Measurements from ENCODE around the gene KRTAP6-2.

The KRTAP6-2 gene, protein sequence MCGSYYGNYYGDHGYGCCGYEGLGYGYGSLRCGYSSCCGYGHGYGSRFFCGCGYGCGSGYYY

DNA sequence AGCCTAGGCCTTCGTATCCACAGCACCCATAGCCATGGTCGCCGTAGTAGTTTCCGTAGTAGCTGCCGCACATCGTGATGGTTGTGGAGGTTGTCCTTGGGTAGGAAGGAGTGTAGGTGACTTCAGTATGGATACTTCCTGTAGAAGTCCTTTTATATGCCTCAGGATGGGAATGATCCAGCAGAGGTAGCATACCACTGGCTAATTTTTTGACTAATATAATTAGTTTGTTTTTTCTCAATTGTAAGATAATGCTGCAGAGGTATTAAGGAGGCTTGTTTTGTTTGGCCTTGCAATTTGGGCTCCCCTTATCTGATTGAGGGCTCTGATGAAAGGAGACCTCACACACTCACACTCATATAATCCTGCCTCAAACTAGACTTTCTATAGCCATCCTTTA, at the start of gene KRTAP6-2:
KRTAP6-2 (minus strand) TSS at position 101 of the 400 bp plus-strand sequence; CDS start at position 73, 28 bp downstream.
- DNase-seq (ENCODE audit: low spot score): no peak

DNA sequence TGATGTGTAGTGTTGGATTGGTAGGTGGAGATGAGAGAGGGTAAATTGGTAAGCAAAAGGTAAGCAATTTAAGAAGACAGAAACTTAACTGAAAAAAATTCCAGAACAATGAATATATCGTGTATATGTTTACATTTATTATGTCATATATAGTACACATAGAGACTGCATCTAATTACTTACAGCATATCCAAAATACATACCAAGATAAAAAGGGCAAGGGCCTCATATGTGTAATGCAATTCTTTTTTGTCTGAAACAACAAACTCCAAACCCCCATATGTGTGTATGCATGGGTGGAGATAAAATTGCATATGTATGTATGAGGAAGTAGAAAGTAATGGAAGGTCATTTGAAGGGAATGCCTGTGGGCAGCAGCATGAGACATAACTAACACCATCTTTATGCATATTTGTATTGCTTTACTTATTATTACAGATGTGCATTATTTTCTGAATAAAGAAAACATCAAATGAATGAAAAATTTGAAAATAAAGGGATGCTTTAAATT, 48.3 kb upstream of the KRTAP6-2 start:
- no peak for DNase-seq (ENCODE audit: low spot score)

DNA sequence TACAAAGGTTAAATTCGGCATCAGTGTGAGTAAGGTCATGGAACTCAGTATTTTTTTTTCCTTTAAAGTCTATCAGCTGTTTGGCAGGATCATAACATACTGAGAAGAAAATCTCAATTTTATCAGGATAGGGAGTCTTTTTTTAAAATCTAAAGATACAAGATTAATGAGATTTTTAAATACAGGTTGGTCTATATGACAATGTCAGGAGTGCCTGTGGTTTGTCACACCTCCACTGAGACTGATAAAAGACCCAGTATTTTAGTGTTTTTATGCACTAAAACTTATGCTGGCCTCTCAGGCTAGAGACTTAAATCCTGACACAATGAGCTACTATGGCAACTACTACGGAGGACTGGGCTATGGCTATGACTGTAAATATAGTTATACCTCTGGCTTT, 43.9 kb upstream of the KRTAP6-2 start, which contains the start of gene KRTAP20-3:
KRTAP20-3 (plus strand) TSS at position 301 of the 400 bp plus-strand sequence.
- no peak for DNase-seq (ENCODE audit: low spot score)

DNA sequence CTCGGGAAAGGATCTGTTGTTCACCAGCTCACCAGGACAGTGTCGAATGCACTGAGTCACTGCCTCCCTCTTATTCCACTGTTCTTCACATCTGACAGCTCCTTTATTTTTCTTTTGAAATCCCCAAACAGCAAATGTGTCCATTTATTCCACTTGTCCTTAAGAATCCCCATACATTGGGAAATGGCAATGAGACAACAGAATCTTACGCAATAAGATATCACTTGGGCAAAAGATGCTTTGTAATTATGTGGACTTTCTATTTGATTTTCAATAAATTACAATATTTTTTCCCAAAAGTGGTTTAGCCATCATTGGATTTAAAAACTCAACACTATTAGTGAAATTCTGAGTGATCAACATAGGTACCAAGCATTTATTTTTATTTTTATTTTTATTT, 40.0 kb upstream of the KRTAP6-2 start:
- no peak for DNase-seq (ENCODE audit: low spot score)

DNA sequence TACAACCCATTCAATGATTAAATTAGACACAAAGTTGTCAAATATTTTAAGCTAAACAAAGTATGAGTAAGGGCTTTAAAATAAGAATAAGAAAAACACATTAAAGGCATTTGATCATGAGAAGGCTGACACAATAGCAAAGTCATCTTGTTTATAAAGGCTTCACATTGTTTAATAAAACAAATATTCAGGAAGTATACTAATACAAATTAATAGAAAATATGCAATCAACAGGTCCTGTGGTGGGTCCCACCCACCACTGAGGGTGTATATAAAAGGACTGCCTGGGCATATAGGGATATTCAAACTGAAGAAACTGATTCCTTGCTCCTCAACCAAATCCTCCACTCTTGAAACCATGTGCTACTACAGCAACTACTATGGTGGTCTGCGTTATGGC, 36.2 kb upstream of the KRTAP6-2 start, which contains the start of gene KRTAP20-2:
KRTAP20-2 (plus strand) TSS at position 301 of the 400 bp plus-strand sequence; CDS start at position 359, 58 bp downstream.
- DNase-seq (ENCODE audit: low spot score): no peak

DNA sequence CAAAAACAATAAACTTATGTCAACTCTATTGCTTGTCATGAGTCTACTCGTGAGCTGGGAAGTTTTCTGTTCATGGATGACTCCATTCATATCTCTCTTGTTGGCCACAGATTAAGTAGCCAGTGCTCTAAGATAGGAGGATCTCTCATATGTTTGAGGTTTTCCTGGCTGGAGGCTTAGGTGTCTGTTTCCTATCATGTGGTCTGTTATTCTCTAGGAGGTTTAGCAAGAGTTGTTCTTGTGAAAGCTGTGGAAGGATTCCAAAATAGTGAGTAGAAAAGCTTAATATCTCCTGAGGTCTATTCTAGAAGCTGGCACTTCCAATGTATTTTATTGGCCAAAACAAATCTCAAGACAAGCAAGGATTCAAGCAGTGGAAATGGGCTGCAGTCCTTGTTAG, 30.5 kb upstream of the KRTAP6-2 start:
- DNase-seq (ENCODE audit: low spot score): no peak

DNA sequence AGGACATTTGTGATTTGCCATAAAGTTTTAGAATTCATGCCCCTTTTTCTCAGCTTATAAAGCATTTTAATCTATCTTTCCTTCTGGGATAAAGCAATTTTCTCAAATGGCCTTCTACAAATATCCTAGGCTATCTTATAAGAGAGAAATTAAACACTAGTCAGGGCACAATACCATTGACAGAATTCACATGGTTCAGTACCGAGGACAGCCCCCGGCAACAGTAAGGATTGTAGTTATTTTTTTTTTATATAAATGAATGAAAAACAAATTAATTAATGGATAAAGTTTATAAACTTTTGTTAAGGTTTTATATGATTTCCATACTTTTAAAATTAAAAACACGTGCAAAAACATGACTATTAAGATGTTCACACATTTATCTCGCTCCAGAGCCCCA, 29.4 kb upstream of the KRTAP6-2 start:
- no peak for DNase-seq (ENCODE audit: low spot score)

DNA sequence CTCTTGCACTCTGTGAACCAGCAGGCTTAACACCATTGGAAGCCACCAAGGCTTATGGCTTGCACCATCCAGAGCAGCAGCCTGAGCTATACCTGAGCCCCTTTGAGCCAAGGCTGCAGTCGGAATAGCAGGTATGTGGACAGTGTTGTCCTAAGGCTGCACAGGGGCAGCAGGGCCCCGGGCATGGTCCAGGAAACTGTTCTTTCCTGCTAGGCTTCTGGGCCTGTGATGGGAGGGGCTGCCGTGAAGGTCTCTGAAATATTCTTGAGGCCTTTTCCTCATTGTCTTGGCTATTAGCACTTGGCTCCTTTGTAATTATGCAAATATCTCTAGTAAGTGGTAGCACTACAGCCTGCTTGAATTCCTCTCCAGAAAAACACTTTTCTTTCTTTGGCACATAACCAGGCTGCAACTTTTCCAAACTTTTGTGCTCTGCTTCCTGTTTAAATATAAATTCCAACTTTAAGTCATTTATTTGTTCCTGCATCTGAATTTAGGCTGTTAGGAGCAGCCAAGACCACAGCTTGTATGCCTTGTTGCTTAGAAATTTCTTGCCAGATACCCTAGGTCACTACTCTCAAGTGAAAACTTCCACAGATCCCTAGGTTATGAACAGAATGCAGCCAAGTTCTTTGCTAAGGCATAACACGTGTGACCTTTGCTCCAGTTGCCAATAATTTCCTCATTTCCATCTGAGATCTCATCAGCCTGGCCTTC, 26.9 kb upstream of the KRTAP6-2 start:
- no peak for DNase-seq (ENCODE audit: low spot score)

DNA sequence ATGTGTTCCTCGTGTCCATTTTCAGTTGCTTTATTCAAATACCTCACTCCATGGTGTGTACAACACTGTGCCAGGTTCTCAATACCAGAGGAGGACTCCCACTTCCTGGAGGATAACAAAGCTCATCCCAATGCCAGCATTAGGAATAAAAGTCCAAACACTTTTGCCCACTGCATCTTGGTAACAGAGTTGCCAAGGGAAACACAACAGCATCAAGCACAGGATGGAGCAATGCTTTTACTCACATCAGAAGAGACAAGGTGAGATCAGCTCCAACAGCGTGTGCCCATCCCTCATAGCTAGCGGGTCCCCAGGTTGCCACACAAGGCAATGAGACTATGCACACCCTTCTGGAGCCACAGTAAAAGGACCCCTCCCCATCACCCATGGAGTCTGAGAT, 24.7 kb upstream of the KRTAP6-2 start:
- DNase-seq (ENCODE audit: low spot score): no peak

DNA sequence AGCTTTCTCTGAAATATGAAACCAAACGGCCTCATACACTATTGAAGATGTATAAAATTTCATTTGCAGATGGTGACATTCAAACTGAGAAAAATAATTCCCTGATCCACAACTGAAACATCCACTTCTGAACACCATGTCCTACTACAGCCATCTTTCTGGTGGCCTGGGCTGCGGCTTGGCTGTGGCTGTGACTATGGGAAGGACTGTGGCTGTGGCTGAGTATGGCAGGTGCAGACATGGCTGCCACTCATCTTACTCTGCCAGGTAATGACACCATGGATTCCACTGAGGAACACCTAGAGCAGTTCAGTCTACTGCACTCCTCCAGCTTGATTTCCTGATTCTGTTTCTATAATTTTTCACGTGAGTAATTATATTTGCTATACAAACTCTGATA, 21.8 kb upstream of the KRTAP6-2 start, which contains the start of gene KRTAP20-4:
KRTAP20-4 (plus strand) TSS at position 106 of the 400 bp plus-strand sequence.
- DNase-seq (ENCODE audit: low spot score): no peak

DNA sequence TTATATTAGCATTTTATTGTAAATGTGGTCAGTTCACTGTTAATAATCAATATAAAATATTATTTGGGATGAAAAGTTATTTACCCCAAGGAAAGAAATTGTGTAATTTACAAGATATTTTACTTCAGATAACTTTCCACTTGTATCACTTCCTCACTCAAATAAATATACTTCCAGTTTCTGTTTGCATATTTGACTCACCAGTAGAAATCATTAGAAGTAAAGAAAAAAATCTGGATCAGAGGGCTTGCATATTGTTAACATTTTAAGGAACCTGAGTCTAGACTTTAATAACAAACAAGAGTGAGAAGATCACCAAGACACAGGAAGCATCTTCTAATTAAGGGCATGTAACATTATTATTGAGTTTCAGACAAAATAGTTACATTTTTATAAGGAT, 21.4 kb upstream of the KRTAP6-2 start:
- DNase-seq (ENCODE audit: low spot score): no peak

DNA sequence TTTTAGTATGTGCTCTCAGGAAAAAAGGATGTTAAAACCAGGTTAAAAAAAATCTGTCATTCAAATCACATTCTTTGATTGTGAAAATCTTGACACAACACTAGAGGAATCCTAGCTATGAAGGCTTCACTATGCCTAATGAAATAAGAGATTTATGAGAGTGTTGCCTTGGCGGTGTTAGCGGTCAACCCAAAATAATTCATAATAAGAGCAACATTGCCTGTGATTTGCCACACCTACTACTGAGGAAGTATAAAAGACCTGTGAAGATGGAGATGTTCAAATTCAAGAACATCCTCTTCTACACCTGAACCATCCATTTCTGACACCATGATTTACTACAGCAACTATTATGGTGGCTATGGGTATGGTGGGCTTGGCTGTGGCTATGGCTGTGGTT, 17.4 kb upstream of the KRTAP6-2 start, which contains the start of gene KRTAP20-1:
KRTAP20-1 (plus strand) TSS at position 301 of the 400 bp plus-strand sequence; CDS start at position 331, 30 bp downstream.
- DNase-seq (ENCODE audit: low spot score): no peak

DNA sequence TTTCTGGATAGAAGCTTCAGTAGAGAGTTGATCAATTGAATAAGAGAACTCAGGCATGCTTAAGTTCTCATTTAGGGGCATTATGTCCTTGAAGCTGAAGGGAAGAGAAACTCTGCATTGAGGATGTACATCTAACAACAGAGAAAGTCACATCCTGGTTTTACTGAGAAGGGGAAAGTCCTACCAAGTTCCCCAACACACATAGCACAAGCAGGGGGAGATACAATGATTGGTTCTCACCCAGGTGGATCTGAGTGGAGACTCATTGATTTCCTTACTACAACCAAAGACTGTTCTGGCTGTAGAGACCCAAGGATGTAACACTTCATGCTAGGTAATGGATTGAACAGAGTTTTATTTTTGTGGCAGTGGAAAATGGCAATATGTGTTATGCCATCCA, 16.5 kb upstream of the KRTAP6-2 start:
- no peak for DNase-seq (ENCODE audit: low spot score)

DNA sequence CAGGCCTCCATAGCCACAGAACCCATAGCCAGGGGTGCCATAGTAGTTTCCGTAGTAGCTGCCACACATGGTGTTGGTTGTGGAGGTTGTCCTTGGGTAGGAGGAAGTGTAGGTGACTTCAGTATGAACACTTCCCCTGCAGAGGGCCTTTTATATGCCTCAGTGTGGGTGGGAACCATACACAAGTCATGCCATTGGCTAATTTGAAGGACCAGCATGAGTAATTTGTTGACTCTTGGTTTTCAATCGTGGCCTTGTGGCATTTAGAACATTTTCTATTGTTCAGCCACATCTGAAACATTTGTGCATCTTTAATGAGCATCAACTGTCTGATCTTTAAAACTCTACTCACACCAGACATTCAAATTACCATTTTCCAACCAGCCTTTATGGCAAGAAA, 15.1 kb upstream of the KRTAP6-2 start, which contains the start of gene KRTAP6-1:
KRTAP6-1 (minus strand) TSS at position 95 of the 400 bp plus-strand sequence; CDS start at position 69, 26 bp downstream.
- no peak for DNase-seq (ENCODE audit: low spot score)

DNA sequence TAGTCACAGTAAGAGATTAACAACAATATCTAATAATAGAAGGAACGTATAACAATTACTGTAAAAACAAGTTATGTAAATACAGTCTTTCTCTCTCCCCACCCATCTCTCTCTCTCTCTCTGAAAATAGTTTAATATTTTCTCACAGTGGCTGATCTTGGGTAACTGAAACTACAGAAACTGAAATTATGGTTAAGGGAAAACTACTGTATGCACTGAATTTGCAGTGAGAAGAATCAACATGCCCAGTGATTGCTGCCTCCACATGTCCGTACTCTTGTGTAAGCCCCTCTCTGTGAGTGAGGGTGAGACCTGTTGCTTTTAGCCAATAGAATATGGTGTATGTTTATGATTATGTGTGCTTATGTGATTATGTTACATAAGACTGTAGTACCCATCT, 13.4 kb upstream of the KRTAP6-2 start:
- DNase-seq (ENCODE audit: low spot score): no peak

DNA sequence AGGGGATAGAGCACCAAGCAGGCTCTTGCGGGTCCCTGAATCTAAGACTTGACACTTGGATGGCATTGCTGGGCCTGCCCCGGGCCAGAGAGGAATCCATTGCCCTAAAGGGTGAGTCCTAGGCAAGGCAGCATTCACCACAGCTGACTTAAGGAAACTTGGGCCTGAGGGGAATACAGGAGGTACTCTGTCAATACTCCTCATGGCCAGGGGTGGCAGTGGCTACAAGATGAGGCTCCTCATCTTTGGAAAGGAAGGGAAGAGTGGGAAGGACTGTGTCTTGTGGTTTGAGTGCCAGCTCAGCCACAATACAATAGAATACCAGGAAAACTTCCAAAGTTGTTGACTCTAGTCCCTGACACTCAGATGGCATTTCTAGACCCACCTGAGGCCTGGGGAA, 7.3 kb upstream of the KRTAP6-2 start:
- DNase-seq (ENCODE audit: low spot score): no peak

DNA sequence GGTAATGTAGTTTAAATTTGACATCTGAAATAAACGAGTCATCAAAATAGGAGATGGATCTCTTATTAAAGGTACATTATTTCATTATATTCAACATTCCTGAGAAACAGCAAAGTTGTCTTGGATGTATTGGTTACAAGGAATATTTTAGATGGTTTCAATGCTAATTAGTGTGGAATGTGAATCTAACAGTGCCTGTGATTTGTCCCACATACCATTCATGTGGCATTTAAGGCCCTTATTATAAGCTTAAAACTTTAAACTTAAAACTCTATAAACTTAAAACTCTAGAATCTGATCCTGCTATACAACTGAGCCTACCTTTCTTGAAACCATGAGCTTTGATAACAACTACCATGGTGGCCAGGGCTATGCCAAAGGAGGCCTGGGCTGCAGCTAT, 2.1 kb upstream of the KRTAP6-2 start, which contains the start of gene KRTAP22-1:
KRTAP22-1 (plus strand) TSS at position 301 of the 400 bp plus-strand sequence.
- DNase-seq (ENCODE audit: low spot score): no peak

DNA sequence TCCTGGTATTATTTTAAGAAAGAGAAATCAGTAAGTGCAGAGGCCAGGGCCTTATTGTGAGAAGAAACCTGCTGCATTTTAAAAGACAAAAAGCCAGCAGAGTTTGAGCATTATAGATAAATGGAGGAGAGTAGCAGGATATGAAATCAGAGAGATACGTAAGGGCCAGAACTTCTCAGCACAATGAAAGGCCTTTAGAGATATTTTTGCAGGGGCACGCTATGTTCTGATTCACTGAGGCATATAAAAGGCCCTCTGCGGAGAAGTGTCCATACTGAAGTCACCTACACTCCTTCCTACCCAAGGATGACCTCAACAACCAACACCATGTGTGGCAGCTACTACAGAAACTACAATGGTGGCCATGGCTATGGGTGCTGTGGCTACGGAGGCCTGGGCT, 6.6 kb downstream of the KRTAP6-2 start, which contains the start of gene KRTAP6-3:
KRTAP6-3 (plus strand) TSS at position 301 of the 400 bp plus-strand sequence; CDS start at position 307, 6 bp downstream.
- DNase-seq (ENCODE audit: low spot score): no peak

DNA sequence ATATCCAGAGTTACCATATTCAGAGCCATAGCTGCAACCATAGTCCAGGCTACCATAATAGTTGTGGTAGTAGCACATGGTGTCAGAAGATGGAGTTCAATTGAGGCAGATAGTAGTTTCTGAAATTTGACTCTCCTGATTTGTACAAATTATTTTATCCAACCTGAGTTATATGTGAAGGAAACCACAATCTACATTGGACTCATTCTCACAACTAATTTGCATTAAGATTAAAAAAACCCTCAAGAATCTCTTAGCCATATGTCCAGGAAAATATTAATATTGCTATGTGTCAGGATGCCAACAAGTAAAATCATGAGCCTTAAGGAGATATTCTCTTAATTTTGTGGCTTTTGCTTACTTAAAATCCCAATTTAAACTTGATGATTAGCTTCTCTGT, 8.4 kb downstream of the KRTAP6-2 start, which contains the start of gene KRTAP22-2:
KRTAP22-2 (minus strand) TSS at position 101 of the 400 bp plus-strand sequence.
- no peak for DNase-seq (ENCODE audit: low spot score)

DNA sequence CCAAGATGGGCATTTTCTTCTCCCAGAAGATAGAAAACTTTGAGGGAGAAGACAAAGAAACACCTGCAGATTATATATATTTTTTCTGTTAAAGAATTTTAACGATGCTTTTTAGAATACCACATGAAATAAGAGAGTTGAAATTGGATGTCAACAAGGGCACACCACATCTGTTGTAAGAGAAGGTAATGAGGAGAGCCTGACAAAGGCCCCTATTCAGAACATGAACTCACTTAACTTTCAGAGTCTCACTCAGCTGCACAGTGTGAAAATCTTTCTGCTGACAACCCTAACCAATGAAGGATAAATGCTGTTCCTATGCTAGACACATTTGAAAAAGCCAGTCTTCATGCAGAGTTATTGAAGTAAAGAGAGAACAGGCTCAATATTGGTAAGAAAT, 15.8 kb downstream of the KRTAP6-2 start:
- no peak for DNase-seq (ENCODE audit: low spot score)

DNA sequence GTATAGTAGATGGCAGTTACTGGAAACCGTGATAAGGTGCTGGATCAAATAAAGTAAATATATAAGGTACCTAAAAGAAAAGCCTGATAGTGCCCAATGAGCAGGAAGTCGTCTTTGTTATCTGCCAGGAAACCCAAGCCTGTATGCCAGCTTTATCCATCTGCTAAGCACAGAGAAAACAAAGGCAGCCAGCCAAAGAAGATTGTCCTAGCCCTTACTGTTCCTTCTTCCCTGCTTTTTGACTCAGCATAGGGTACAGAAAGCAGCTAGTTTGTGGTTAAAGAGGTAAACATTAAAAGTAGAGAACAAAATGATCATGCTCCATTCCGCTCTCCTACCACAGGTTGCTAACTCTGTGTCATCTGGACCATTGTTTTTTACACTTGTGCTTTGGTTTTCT, 18.6 kb downstream of the KRTAP6-2 start:
- DNase-seq (ENCODE audit: low spot score): no peak

DNA sequence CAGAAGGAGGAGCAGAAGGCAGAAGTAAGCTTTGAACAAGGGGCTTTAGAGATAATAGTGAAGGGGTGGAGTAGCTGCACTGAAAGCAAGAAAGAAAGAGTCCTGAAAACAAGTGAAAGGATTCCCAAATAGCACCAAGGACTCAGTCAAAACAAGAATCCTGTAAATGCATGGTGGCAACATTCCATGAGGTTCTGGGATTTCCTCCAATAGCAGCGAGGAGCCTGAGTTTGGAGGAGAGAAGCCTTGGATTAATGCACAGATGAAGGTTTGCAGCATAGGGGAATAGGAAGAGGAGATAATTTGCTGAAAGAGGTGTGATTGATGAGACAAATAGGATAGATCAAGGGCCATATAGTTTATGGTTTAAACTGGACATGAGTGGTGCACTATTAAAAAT, 19.4 kb downstream of the KRTAP6-2 start:
- DNase-seq (ENCODE audit: low spot score): no peak

DNA sequence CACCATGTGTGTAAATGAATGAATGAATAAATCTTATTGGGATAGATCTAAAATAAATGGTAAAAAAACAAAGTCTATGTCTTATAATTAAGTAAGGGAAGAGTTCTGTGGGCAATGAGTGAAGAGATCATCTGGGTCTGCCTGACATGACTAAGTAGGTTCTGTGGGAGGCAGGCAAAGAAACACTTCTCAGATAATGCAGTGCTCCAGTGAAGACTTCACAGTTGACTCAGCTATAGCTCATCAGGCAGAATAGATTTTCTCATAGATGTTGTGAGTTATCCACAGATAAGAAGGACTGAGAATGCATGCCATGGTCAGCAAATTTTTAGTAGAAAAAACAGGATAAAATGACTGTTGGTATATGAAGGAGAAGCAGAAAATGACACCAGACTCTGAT, 20.9 kb downstream of the KRTAP6-2 start:
- DNase-seq (ENCODE audit: low spot score): no peak
